Endothelial cell of hepatic sinusoid (primary cell): ENCODE results near the gene RABAC1.
"Not testable (repeated sequence)": the region's sequence is repeated elsewhere in the genome, so short reads cannot be mapped to it uniquely, and the experiment has no call there.

Experiments used
- in situ Hi-C: cut with HindIII; loops from 2 replicates; pipeline ENCODE4 v1.10.0; 2017; ENCODE audit warnings: low sequenced_read_pairs

The RABAC1 gene

DNA sequence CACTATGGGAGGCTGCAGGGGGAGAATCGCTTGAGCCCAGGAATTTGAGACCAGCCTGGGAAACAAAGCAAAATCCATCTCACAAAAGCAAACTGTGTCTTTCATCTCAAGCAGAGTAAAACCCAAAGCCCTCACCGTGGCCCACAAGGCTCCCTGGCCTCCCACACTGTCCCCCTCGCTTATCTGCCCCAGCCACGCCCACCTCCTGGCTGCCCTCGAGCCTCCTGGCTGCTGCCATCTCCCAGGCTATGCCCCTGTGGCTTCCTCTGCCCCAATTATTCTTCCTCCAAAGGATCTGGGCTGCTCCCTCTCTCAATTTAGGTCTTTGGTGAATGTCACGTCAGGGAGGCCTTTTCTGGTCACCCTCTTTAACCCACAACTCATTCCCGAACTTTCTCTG is 3.6 kb downstream of the RABAC1 start:
- in situ Hi-C loops, result loop anchor here (10.0 kb wide), 1 partner anchor 61 kb away; no protein-coding TSS in a partner anchor

DNA sequence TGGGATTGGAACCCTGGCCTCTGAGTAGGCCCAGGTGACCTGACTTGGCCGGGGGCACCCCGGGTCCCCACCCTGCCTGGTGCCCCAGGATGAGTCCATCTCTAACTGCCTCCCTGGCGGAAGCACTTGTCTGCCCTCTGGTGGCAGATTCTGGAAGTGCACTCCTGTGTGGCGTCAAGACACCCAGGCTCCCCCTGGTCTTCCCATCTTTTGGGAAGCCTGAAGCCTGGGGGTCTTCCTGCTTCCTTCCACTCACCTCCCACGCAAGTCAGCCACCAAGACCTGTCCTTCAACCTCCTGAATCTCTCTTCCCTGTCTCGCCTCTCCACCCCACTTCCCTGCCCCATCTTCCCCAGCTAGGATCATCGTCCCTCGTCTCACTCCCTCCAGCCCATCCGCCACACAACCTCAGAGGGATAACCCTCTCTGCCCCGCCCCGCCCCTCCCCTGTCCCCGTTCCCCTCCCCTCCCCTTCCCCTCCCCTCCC is 7.4 kb downstream of the RABAC1 start:
- in situ Hi-C loops, result loop anchor here (10.0 kb wide), 1 partner anchor 57 kb away; no protein-coding TSS in a partner anchor

DNA sequence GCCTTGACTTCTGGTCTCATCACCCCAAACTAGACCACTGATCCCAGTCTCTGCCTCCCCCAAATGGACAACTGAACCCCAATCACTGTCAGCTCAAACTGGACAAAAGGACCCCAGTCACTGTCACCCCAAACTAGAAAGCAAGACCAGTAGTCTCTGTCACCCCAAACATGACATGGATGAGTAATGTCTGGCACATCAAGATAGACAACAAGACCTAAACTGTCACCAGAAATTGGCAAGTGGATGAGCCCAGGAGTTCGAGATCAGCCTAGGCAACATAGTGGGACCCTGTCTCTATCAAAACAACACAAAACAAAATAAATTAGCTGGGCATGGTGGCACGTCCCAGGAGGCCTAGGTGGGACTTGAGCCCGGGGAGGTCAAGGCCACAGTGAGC is 12.0 kb downstream of the RABAC1 start:
- in situ Hi-C loops, result no loop called here

DNA sequence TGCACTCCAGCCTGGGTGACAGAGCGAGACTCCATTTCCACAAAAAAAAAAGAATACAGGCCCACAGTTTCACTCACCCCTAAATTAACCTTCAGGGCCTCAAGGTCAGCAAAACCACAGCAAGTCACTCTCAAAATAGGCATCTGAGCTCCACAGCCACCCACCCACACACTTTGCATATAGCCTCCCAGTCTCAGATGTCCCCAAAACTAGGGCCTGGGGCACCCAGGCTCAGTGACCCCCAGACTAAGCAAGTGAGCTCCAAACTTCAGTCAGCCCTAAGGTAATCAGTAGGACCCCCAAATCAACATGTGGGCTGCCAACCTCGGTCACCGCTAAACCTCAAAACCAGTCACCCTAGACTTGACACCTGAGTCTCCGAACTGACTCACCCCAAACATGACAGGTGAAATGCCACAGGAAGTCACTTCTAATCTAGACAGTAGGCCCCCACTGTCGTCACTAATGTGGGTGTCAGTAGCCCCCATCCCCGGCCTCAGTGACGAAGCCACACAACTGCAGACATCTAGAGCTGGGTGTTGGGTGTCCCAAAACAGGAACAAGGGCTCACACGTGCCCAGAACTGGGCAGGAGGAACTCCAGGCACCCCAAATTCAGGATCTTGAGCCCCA is 13.9 kb downstream of the RABAC1 start:
- in situ Hi-C loops, result no loop called here

DNA sequence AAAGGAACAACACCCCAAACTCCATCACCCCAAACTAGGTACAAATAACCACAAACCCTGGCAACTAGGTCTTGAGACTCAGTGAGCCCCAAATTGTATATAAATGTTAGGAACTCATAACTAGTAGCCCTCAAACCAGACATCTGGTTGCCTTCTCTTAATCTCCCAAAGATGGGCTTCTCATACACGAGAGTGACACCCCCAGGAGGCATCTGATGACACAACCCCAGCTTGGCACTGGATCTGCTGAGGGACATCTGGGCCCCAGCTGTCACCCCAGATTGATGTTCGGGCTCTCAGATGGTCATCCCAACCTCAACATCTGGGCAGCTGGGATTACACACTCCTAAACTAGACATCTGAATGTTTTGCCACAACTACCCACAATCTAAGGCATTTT is 14.8 kb downstream of the RABAC1 start:
- in situ Hi-C loops, result no loop called here

DNA sequence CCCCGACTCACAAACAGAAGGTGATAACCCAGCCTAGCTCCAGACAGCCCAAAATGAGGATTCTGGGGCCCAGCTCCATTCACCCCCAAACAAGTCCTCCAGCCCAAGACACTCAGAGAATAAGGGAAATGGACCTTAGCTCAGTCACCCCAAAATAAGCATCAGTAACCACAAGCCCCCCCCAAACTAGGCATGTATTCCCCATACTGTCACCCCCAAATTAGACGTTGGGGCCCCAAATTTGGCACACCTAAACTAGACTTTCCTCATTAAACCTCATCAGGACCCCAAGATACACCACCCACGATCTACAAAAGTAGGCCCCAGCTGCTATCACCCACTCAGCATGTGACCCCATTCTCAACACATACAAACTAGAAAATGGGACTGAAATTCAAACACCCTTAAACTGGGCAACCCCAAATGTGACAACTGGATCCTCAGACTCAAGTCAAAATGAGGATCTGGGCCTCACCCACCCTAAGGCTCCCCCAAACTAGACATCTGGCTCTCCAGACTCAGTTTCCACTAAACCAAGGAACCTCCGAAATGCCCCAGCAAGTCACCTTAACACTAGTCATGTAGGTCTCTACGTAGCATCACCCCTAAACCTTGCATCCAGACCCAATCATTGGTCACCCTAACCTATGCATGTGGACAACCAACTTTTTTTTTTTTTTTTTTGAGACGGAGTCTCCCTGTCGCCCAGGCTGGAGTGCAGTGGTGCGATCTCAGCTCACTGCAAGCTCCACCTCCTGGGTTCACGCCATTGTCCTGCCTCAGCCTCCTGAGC is 17.5 kb downstream of the RABAC1 start:
- in situ Hi-C loops, result no loop called here

DNA sequence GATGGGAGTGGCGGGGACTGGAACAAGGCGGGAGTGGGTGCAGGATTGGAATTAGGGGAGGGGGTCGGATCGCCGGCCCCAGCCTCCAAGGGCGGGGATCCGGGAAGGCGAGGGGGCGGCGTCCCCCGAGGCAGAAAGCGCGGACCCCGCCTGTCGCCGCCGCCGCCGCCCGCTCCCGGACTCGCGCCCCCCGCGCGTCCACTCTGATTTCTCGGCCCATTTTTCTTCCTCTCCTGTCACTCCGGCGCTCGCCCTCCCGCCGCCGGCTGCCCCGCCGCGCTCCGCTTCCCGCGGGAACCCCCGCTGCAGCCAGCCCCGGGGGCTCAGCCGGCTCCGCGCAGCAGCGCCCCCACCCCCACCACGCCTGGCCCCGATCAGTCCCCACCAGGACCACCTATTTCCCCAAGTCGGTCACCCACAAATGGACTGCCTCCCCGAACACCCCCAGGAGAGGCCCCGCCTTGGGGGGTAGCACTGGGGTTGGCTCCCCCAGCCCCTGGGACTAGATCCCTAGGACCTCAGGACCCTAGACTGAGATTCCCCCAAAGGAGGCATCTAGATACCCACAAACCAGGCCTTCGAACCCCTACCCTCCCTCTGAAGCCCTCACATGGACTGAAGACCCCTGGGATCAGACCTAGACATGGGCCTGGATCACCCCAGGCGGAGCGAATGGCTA is 18.3 kb downstream of the RABAC1 start:
- in situ Hi-C loops, result no loop called here

DNA sequence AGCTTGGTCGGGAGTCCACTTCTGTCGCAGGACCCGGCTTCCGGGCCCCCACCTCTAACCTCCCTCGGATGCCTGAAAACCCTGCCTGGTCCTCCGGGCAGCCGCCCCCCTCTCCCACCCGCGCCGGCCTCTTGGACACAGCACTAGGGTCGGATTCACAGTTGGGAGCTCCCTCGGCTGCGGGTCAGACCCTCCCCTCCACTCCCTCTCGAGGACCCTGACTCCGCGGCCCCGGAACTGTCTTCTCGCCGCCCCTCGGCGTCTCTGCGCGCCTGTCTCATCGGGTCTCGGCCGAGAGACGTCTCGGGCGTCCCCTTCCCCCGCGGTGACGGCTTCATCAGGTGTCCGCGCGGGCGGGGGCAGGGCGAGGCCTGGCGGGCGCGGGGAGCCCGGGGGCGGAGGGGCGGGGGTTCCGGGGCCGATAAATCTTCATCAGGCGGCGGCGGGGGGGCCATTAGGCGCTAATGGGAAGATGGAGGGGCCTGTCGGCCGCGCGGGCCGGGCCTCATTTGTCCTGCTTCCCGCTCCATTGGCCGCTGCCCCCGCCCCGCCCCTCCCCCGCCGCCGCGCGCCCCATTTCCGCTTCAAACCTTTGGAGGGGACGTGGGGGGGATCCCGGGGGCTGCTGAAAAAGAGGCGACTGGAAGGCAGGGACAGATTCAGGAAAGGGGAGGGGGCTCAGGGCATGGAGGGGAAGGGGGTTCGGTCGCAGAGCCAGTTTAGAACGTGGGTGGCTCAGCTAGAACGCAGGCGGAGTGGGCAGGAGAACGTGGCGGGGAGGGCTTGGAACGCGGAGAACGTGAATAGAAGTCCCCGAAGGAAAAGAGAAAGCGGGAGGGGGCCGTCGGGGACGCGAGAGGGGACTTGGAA is 19.0 kb downstream of the RABAC1 start:
- in situ Hi-C loops, result no loop called here

DNA sequence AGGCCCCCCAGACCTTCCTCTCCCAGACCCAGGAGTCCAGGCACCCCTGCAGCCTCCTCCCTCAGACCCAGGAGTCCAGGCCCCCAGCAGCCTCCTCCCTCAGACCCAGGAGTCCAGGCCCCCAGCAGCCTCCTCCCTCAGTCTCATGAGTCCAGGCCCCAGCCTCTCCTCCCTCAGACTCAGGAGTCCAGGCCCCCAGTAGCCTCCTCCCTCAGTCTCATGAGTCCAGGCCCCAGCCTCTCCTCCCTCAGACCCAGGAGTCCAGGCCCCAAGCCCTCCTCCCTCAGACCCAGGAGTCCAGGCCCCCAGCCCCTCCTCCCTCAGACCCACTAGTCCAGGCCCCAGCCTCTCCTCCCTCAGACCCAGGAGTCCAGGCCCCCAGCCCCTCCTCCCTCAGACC is 19.9 kb downstream of the RABAC1 start:
- in situ Hi-C loops, result not testable (repeated sequence)

DNA sequence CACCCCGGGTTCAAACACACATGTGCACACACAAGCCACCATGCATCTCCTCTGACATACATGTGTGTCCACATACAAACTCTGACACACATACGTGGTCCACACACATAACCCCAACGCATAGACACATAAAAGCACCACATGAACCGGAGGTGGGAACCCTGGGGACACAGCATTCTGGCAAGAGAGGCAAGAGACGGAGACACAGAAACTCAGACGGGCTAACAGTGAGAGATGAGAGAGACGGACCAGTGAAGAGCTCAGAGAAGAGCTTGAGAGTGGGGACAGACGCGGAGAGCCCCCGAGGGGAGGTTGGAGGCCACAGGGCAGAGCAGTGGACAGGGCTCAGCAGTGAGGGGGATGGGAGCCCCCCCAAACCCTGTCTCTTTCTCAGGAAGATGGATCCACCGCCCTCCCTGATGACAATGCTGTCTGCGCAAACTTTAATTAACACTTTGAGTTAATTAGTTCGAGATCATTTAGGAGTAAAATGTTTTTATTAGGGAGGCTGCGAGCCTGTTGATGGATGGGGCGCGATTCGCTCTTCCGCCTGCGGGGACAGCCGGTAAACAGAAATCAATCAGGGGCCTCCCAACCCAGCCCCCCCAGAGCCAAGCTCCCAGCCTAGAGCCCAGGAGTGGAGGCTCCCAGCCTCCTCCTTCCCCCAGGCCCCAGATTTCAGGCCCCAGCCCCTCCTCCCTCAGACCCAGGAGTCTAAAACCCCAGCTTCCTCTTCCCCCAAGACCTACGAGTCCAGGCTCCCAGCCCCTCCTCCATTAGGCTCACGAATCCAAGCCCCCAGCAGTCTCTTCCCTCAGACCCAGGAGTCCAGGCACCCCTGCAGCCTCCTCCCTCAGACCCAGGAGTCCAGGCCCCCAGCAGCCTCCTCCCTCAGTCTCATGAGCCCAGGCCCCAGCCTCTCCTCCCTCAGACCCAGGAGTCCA is 21.3 kb downstream of the RABAC1 start:
- in situ Hi-C loops, result no loop called here

DNA sequence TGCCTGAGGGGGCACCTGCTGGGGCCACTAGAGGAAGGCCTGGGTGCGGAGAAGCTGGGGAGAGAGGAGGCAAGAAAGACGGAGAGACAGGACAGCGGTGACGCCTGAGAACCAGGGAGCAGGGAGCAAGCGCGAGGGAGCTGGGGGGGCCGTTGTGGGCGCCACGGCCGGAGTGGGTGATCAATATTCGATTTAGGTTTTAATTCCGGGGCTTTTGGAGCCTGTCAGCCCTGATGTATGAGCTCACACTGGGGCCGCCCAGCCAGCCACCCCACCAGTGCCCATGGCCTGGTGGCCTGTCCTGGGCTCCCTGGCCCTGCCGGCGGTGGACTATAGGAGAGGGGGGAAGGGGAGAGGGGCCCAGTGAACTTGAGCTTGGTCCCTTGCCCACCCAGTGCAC is 22.2 kb downstream of the RABAC1 start:
- in situ Hi-C loops, result no loop called here

DNA sequence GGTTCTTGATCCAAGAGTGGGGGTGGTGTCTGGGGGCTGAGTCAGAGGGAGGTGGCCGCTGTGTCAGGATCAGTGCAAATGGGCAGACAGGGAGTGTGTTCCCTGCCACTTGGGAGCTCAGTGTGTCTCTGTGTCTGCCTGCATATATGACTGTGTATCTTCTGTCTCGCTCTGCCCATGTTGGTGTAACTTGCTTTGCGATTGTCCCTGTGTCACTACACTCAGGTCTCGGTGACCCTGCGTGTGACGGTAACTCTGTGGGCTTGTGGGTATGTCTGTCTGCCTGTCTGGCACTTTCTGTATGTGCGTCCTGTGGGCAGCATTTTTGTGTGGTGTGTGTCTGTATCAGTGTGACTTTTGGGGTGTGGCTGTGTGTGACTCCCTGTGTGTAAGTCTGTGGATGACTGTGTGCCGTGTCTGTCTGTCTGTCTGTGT is 22.7 kb downstream of the RABAC1 start:
- in situ Hi-C loops, result no loop called here

DNA sequence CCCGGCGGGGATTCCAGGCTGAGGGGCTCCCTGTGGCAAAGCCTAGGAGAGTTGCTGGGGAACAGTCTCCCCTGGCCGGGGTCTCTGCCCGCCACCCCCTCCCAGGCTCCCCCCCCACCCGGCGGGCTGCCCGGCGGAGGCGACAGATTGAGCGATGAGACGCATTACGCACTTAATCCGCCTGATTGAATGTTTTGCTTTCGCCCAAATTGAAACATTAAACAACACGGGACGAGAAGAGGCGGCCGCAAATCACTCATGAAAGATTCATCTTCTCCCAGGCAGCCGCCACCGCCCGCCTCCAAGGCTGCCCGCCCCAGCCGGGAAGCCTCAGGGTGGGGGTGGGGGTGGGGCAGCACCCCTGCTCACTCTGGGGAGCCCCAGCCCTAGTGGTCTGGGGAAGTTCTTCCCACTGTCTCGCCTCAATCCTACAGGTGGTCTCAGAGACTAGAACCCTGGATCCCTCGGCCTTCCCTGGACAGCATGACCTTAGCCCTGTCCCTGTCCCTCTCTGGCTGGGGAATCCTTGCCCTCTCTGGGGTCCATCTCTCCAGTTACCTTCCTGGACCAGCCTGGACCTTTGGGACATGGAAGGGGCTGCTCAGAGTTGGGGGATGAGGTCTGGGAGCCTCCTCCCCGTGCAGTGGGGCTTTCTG is 23.2 kb downstream of the RABAC1 start:
- in situ Hi-C loops, result no loop called here

DNA sequence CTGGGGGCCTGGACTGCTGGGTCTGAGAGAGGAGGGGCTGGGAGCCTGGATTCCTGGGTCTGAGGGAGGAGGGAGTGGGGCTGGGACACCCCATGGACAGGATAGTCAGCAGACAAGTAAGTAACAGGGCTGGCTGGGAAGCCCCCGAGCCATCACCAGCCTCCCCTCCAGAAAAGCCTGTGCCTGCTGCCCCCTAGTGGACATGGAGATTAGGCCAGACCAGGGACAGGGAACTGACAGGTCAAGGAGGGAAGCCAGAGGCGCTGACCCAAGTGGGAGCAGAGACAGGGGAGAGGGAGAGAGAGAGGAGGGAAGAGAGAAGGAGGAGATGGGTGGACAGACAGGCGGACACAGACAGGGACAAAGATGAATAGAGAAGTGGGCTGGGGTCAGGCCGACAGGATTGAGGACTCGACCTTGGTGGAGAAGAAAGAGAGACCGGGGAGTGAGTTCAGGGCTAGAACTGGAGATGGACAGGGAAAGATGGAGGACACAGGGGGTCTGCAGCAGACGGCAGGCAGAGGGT is 24.2 kb downstream of the RABAC1 start:
- in situ Hi-C loops, result no loop called here

DNA sequence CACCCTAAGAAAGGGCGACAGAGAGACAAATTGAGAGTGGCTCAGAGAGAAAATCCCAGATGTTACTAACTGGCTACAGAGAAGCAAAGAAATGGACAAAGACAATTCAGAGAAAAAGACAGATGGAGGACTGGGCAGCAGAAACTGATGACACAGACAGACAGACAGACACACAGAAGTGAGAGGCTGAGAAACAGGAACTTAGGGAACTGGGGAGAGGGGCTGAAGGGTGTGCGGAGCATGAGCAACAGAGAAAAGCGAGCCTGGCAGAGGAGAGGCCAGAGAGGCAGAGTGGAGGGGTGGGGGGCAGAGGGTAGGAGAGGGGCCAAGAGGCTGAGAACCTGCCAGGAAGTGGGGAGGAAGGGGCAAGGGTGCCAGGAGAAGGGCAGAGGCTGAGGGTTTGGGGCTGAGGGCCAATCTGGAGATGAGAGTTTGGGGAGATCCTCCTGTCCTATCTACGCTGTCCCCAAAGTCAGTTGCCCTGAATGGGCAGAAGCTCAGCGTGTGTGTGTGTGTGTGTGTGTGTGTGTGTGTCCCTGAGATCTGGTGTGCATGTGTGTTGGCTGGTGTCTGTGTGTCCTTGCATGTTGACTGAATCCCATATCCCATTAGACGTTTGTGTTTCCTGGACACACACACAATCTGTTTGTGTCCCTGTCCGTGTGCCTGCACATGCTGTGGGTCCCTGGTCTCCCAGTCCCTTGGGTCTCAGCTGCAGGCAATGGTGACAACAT is 25.3 kb downstream of the RABAC1 start:
- in situ Hi-C loops, result no loop called here

DNA sequence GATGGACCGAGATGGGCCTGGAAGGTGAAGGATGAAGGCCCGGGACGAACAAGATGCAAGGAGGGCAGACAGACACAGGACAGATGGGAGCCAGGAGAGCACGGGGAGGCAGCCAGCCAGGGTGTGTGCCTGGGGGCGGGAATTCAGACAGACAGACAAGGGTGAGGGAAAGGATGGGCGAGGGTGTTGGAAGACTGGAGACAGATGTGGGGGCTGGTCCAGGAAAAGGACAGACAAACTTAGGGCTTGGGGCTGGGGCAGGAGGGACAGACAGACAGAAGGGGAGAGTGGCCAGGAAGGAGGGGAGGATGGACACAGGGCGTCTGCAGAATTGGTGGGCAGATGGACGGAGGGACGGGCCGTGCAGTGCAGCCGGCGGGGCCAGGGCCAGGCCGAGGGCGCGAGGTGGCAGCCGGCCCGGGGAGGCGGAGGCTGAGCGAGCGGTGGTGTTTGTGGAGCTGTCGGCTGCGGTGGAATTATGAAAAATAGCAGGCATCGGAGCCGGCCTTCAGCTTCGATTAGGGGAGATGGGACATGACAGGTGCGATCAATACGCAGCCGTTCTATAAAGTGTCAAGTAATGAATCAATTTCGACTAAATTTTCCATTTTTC is 26.3 kb downstream of the RABAC1 start:
- in situ Hi-C loops, result no loop called here

DNA sequence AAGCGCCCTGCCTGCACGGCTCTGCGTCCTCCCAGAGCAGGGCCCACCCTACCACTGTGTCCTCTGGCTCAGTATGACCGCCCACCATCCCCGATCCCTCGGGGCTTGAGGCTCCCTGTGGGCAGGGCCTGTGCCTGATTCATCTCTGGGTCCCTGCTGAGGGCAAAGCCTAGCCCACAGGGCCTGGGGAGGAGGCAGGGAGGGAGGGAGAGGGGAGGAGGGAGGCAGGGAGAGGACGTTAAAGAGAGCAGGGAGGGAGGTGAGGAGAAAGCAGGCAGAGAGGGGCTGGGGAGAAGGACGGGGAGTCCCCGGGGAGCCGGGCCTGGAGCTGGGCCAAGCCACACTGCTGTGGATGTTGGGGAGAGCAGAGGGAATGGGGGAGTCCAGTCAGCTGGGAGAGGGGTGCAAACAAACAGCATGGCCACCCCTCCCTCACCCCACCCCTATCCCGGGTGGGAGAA is 26.8 kb downstream of the RABAC1 start:
- in situ Hi-C loops, result no loop called here
